Activated CD8-positive, alpha-beta memory T cell treated with anti-CD3 and anti-CD28 coated beads, Interleukin-2, amount 50 U/mL, for 48 hours (primary cell): ENCODE measurements around the gene PPP1R3F.
A peak's percentile ranks its signal among the peaks of the same experiment; 100 is the strongest.

Source experiments
- DNase-seq: peaks from one replicate; pipeline ENCODE4 v3.0.0-alpha.2; 2020

PPP1R3F gene, protein sequence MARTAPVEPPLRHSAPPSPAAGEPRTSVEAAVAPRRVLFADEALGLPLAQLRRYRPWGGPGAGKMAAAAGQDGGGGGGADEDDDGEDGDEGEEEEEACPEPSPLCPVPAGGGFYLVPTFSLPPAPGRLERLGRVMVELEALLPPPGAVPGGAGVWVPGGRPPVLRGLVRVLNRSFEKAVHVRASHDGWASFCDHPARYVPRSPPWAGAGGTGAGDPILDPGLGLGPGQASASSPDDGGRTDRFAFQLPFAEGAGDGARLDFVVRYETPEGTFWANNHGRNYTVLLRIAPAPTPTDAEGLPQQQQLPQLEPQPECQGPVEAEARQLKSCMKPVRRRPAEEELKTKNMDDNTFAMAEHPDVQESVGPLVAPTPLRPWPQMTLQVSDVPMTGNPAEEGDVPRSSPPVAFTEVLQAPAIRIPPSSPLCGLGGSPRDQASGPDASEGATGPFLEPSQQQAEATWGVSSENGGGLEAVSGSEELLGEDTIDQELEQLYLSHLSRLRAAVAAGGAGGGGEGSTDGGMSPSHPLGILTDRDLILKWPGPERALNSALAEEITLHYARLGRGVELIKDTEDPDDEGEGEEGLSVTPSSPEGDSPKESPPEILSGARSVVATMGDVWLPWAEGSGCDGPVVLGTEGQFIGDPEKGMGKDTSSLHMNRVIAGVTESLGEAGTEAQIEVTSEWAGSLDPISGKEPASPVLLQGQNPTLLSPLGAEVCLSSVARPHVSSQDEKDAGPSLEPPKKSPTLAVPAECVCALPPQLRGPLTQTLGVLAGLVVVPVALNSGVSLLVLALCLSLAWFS

DNA sequence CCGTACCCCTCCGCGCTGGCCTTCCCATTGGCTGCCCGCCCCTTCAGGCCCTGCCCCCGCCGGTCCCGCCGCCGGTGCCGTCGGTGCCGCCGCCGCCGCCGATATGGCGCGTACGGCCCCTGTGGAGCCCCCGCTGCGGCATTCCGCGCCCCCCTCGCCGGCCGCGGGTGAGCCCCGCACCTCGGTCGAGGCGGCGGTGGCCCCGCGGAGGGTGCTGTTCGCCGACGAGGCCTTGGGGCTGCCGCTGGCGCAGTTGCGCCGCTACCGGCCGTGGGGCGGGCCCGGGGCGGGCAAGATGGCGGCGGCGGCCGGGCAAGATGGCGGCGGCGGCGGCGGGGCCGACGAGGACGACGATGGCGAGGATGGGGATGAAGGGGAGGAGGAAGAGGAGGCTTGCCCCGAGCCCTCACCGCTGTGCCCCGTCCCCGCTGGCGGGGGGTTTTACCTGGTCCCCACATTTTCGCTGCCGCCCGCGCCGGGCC is at the start of gene PPP1R3F:
Gene PPP1R3F (plus strand): TSS at position 27 of the 482 bp plus-strand sequence. CDS start 77 bp downstream, at position 104.
- DNase-seq = peak; percentile 69

DNA sequence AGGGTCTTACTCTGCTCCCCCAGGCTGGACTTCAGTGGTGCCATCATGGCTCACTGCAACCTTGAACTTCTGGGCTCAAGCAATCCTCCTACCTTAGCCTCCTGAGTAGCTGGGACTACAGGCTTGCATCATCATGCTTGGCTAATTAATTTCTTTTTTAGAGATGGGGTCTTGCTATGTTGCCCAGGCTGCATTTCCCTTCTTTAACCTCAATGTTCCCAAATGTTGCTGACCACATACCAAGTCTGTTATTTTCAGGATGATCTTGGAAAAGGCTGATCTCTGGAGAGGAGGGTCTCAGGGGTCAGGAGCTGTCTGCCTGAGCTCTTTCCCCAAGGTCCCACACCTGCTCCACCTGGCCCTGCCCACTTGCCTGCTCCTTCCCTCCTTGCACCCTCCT is 49.5 kb upstream of the PPP1R3F start:
- no peak for DNase-seq

DNA sequence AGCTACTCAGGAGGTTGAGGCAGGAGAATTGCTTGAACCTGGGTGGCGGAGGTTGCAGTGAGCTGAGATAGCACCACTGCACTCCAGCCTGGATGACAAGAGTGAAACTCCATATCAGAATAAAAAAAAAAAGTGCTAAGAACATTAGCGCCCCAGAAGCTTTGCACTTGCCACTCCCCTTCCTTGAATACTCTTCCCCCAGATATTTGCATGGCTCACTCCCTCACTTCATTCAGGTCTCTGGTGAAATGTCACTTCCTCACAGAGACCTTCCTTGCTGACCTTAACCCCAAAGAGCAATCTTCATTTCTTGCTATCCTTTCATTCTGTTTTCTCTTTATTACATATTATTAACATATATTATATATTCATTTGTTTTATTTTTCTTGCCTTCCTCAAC is 47.7 kb upstream of the PPP1R3F start:
- DNase-seq = no peak

DNA sequence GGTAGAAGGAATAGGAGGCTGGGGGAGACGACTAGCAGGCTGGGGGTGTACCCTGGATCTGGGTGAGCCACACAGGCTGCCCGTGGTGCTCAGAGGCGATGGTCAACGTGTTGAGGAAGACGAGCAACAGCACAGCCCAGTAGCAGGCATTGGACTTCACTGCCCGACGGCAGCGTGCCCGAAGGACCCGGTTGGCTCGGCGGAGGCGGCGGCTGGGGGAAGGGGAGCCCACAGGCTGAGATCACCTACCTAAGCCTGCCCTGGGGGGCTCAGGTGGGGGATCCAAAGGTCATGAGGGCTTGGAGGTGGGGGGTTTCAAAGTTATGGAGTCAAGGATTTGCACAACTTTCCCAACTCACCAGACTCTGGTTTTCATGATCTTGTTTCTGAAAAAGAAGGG is 43.7 kb upstream of the PPP1R3F start:
- DNase-seq = no peak

DNA sequence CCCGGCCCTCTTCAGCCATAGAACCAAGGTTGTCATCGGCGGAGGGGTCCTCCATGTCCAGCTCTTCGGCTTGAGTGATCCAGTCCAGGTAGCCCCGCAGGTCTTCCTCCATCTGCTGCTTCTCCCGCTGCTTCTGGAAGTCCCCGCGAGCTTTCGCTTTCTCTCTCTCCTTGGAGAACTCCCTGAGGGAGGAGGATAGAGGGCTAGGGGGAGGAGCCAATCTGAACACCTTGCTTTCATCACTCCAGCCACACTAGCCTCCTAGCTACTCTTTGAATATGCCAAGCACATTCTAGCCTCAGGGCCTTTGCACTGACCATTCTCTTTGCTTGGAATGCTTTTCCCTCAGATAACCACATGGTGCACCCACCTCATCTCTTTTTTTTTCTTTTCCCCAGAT is 42.6 kb upstream of the PPP1R3F start:
- DNase-seq = no peak

DNA sequence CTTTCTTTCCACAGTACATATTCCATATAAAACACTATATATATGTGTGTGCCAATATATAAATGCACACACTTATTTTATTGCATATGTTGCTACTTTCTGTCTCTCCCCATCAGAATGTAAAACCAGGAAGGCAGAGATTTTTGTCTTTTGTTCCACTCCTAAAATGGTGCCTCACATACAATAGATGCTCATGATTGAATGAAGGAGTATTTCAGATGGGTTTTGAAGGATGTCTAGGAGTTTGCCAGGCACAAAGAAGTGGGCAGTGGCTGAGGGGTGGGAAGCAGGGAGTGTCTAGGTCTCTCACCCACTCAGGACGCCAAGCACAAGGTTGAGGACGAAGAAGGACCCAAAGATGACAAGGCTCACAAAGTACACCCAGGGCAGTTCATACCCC is 41.9 kb upstream of the PPP1R3F start:
- DNase-seq = no peak

DNA sequence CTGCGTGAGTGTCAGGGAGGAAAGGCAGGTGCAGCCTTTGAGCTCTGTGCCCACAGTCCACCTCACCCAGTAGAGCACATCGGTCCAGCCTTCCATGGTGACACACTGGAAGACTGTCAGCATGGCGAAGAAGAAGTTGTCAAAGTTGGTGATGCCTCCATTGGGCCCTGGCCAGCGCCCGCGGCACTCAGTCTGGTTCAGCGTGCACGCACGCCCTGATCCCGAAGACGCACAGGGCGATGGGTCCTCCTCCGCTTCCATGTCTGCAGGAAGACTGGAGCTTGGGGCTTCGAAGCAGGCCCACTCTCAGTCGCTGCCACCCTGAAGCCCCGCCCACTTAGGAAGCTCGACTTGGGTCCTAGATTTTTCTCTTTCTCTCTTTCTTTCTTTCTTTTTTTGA is 41.4 kb upstream of the PPP1R3F start:
- DNase-seq = no peak

DNA sequence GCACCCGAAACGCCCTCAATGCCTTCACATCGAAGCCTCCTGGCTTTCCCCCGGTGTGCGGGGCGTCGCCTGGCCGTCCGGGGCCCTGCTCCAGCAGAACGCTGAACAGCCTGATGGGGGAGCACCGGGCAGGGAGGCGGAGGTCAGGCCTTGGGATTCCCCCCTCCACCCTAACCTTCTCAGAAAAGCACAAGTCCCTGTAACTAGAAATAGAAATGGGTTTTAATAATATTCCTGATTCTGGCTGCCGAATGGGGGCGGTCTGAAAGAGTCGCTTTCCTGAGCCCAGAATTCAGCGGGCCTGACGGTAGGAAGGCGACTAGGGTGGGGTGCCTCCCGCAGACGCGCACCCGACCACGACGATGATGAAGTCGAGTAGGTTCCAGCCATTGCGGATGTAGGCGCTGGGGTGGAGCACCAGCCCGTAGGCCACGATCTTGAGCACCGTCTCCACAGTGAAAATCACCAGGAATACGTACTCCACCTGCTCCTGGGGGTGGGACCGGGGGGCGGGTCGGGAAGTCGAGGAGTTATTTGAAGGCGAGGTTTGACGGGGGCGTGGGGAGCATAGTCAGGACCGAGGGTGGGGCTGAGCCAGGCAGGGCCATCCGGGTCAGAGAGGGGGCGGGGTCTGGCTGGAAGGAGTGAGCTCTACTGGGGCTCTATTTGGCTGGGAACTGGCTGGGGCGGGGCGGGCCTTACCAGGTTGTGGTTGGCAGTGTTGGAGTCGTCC is 38.9 kb upstream of the PPP1R3F start:
- DNase-seq = peak; percentile 78

DNA sequence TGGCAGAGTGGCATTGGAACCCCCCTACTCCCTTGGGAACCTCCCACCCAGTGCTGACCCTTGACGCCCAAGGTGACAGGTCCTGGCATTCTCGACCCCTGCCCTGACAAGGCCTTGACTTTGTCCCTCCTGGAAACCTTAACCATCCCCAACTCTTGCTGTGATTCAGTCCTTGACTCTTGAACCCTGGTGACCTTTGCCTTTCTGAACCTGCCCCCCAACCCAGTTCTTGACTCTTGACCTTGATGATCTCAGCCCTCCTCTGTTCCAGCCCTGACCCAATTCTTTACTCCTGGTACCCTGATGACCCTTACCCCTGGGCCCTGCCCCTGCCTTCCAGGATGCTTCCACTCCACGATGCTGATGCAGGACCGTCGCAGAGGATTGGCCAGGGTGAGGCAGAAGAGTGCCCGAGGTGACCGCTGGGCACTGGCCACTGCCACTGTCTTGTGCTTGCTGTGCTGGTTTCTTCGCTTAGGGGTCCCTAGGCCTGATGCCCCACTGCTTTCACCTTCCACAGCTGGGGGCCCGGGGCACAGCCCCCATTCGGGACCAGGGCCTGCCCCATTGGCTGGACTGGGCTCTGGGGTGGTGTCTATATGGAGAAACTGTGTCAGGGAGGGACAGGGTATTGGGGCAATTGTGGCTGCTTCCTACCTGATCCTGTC is 38.1 kb upstream of the PPP1R3F start:
- no peak for DNase-seq

DNA sequence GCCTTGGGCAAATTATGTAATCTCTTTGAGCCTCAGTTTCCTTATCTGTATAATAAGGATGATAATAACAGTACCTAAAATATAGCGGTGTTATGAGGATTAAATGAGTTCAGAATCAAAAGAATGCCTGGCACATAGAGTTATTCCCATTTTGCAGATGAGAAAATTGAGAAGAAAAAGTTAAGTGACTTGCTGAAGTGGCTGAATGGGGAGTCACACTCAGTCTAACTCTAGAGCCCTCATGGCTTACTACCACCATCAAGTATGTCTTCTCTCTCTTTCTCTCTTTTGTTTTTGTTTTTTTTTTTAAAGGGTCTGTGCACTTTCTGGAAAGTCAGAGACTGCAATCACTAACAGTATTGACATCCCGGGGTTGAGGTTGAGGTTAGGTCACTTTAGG is 37.1 kb upstream of the PPP1R3F start:
- no peak for DNase-seq

DNA sequence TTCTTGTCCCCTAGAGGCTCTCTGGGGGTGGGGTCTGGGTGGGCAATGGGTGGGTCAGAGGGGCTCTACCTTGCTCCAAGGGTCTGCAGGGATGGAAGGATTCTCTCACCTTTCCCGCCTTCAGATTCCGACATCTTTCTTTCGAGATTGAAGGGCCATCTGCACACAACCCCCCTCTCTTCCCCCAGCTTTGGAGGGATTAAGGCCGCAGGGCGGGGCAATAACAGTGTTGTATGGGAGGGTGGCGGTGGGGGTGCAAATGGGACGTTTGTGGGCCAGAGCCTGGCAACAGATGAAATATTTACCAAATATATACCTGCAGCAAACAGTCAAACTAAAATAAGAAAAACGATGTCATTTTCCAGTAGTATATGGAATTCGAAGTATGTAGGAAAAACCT is 36.4 kb upstream of the PPP1R3F start, which contains the start of gene CACNA1F:
Gene CACNA1F (minus strand): TSS at position 165 of the 400 bp plus-strand sequence. CDS start 31 bp downstream, at position 134.
- no peak for DNase-seq

DNA sequence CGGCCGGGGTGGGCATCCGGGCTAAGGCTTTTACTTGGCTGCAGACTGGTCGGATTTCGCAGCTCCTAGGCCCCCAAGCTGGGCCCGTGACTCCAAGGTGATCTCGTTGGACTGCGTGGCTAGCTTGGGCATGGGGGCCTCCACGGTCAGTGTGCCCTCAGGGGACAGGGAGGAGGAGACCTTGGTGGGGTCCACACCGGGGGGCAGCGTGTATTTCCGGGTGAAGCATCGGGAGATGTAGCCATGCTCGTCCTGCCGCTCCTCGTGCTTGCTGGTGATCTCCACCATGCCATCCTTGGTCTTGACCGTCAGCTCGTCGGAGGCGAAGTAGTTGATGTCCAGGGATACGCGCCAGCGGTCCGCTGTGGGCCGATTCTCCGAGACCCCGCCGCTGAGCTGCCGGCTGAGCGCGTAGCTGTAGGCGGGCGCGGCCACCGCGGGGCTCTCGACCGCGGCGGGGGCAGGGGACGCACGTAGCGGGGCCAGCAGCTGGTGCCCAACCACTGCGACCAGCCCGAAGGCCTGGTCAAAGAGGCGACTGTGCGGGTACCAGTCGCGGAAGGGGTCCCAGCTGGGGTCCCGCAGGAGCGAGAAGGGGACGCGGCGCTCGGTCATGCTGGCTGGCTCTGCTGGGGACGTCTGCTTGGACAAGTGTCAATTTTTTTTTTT is 35.6 kb upstream of the PPP1R3F start:
- DNase-seq = no peak

DNA sequence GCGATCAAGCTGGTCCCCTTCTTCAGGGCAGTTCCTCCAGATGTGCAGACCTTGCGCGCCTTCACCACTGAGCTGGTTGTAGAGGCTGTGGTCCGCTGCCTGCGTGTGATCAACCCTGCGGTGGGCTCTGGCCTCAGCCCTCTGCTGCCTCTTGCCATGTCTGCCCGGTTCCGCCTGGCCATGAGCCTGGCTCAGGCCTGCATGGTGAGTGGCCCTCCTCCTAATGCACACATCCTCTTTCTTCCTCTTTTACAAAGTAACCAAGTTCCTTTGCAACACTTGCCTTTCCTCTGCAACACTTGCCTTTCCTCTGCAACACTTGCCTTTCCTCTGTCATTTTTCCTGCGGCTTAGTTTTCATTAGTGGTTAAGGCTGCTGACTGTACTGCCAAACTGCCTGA is 32.5 kb upstream of the PPP1R3F start:
- DNase-seq = no peak

DNA sequence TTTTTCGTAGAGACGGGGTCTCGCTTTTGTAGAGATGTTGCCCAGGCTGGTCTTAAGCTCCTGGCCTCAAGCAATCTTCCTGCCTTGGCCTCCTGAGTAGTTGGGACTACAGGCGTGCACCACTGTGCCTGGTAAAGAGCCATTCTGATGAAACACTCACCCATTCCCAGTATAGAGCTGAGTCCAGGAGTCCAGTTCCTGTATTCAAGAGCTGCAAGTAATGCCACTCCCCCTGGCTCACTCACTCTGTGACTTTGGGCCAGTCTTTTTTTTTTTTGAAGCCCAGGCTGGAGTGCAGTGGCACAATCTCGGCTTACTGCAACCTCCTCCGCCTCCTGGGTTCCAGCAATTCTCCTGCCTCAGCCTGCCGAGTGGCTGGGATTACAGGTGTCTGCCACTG is 30.9 kb upstream of the PPP1R3F start:
- DNase-seq = no peak

DNA sequence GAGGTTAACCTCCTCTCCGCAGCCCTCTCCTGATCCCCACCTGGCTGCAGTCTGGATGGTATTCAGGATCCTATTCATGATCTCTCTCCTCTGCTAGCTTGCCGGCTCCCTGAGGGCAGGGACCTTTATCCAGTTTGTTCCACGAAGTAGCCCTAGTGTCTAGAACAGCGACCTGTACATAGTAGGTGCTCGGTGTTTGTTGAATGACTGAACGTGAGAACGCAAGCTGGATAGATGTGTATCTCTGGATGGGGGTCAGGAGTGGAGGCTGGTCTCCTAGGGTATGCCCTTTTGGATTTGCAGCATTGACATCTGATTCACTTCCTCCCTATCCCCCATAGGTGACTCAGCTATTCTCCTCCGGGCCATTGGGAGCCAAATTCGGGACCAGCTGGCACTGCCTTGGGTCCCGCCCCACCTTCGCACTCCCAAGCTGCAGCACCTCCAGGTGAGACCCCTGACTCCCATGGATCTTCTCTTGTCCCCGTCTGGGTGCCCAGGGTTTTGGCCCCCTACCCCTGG is 27.0 kb upstream of the PPP1R3F start:
- no peak for DNase-seq

DNA sequence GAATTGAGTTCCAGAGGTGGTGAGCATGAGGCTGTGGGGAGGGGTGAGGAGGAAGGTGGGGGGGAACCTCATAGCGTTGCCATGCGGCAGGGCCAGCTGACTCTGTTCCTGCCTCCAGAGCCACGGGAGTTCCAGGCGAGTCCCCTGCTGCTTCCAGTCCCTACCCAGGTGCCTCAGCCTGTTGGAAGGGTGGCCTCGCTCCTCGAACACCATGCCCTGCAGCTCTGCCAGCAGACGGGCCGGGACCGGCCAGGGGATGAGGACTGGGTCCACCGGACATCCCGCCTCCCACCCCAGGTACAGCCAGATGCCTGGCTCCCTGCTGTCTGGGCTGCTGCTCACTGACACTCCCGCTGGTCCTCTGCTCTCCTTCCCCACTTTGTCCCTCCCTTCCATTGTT is 26.4 kb upstream of the PPP1R3F start:
- DNase-seq = no peak

DNA sequence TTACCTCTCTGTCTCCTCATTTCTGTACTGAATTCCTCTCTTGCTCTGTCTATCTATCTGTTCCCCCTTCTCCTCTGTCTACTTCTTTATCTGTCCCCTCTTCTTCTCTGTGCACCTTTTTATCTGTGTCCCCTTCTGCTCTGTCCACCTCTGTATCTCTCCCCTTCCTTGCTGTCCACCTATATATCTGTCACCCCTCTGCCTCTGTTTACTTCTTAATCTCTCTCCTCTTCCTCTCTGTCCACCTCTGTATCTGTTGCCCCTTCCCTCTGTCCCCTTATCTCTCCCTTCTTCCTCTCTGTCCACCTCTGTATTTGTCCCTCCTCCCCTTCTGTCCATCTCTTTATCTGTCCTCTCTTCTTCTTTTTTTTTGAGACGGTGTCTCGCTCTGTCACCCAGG is 25.4 kb upstream of the PPP1R3F start:
- DNase-seq = no peak

DNA sequence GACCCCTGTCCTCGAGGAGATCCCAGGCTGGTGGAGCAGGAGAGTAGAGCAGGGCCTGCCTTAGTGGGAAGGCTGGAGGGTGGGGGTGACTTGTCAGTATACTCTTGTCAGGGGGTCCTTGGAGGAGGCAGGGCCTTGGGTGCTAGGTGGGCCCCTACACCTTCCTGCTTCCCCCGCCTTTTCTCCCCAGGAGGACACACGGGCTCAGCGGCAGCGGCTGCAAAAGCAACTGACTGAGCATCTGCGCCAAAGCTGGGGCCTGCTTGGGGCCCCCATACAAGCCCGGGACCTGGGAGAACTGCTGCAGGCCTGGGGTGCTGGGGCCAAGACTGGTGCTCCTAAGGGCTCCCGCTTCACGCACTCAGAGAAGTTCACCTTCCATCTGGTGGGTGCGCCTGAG is 23.1 kb upstream of the PPP1R3F start:
- DNase-seq = no peak

DNA sequence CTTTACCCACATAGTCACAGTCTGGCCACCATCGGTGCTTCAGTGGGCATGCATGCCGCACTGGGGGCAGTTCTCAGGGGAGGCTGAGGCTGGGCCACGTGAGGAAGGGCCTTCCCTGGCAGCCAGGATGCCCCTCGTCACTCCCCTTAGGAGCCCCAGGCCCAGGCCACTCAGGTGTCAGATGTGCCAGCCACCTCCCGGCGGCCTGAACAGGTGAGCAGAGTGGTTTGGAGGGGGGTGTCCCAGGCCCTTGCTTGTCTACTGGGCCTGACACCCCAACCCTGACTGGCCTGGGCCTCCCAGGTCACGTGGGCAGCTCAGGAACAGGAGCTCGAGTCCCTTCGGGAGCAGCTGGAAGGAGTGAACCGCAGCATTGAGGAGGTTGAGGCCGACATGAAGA is 22.2 kb upstream of the PPP1R3F start:
- DNase-seq = no peak

DNA sequence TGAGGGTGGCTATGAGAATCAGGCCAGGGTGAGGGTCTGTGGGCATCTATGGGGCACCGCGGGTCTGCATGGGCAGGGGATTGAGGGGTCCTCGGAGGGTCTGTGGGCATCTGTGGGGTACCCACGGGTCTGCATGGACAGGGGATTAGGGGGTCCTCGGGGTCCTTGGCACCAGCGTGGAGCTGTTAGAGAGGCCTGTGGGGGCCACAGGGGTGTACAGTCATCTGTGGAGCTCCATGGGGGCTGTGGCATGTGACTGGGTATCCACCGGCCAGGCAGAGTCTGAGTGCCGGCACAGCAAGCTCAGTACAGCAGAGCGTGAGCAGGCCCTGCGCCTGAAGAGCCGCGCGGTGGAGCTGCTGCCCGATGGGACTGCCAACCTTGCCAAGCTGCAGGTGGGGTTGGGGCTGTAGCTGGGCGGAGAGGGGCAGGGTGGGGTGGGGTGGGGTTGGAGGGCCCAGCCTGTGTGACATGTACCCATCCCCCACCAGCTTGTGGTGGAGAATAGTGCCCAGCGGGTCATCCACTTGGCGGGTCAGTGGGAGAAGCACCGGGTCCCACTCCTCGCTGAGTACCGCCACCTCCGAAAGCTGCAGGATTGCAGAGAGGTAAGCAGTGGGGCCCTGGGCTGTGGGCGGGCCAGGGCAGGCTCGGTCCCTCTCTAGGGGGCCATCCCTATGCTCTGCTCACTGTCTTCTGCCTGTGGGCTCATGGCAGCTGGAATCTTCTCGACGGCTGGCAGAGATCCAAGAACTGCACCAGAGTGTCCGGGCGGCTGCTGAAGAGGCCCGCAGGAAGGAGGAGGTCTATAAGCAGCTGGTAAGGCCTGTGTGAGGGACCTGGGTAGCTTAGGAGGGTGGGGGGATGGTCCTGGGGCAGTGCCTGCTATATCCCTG is 21.4 kb upstream of the PPP1R3F start:
- no peak for DNase-seq

DNA sequence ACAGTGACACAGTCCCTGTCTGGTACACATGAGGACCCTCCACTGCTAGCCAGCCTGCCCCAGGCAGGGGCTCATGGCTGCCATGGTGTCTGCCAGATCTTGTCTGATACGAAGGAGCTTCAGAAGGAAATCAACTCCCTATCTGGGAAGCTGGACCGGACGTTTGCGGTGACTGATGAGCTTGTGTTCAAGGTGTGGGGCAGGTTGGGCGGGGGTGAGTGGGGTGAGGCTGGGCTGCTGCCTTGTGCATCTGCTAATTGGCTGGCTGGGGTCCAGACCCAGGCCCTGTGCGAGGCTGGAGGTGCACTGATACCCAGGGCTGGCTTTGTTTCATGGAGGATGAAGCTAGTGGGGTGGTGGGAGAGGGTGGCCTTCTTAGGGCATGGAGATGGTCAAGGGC is 20.5 kb upstream of the PPP1R3F start:
- DNase-seq = no peak
